Uterus (tissue), 4 donors: ENCODE measurements around the gene GATAD2A. TPM values are rescaled to one million over a fixed set of nuclear protein-coding genes. Genes with fewer than 3 reads are reported as not detected.

Experiments
- DNase-seq, 2 donors: peaks; one replicate each; pipeline ENCODE4 v3.0.0-alpha.2; 2019 to 2020
- H3K27ac ChIP-seq, 2 donors: fragments of 200-600 bp; sonication (generic); 1 replicate in 1 of 2; 2 replicates in 1 of 2; pipeline ENCODE4 v1.5.1; 2016 to 2018
- H3K27me3 ChIP-seq, 2 donors: fragments of 200-600 bp; sonication (generic); one replicate each; pipeline ENCODE4 v1.5.1; 2018 to 2019; ENCODE audit warnings: control low read depth in 1 of 2
- H3K36me3 ChIP-seq, 2 donors: fragments of 200-600 bp; sonication (generic); one replicate each; pipeline ENCODE4 v1.5.1; 2019; ENCODE audit warnings: control low read depth in 1 of 2
- H3K4me1 ChIP-seq, 2 donors: fragments of 200-600 bp; sonication (generic); one replicate each; pipeline ENCODE4 v1.5.1; 2018 to 2019; ENCODE audit warnings: control low read depth in 1 of 2
- H3K4me3 ChIP-seq, 2 donors: fragments of 200-600 bp; sonication (generic); 1 replicate in 1 of 2; 2 replicates in 1 of 2; pipeline ENCODE4 v1.5.1; 2018 to 2019; ENCODE audit warnings: mild to moderate bottlenecking in 1 of 2
- H3K9me3 ChIP-seq, 2 donors: fragments of 200-600 bp; sonication (generic); one replicate each; pipeline ENCODE4 v1.5.1; 2019; ENCODE audit warnings: control low read depth in 1 of 2
- CTCF ChIP-seq, 4 experiments: fragments of 200-600 bp in 2 of 4; fragments of 450-650 bp in 2 of 4; sonication (generic) in 2 of 4; IDR thresholded peaks; one replicate each; pipeline ENCODE4 v1.5.1; 2016 to 2019; ENCODE audit warnings: antibody characterized with exemption in 4 of 4, mild to moderate bottlenecking in 2 of 4, moderate library complexity in 1 of 4
- POLR2A ChIP-seq, 2 donors: fragments of 450-650 bp; IDR thresholded peaks; one replicate each; pipeline ENCODE4 v1.6.1; 2016; ENCODE audit warnings: antibody characterized with exemption in 2 of 2, mild to moderate bottlenecking in 1 of 2, moderate library complexity in 1 of 2
- intact Hi-C: fragments of 100-400 bp; cut with DNase I; formaldehyde crosslinking; loops from one replicate; pipeline ENCODE4 v1.15.1; 2023; ENCODE audit warnings: low total_unique reads
- total RNA-seq, 4 donors: library from RNA; depleted of rRNA in 3 of 4; stranded (reverse); fragments of >200 nt in 3 of 4; gene quantifications; one replicate each; pipeline versions ENCODE4 v1.1.0 to v1.2.4, GENCODE V29; 2014 to 2023
- donor health status: DM: yes; HTN: yes; CAD: no.

GATAD2A gene
- total RNA-seq, 4 donors from 2014 or later: 9.7 to 65.1 (median 22.3) TPM

- no peak overlapping the region for H3K4me3 ChIP-seq
- no peaks in the 10 kb centered on the region for H3K36me3 ChIP-seq
- TF ChIP-seq POLR2A (IDR thresholded peaks at IDR 0.05) (no peak), CTCF (IDR thresholded peaks at IDR 0.05) (no peak)
- no peak for DNase-seq
- no peaks in the 10 kb centered on the region for H3K4me1 ChIP-seq
- intact Hi-C loops: no loop called here
- no peak overlapping the region for H3K27ac ChIP-seq
- no peaks in the 10 kb centered on the region for H3K9me3 ChIP-seq
- H3K27me3 ChIP-seq: no peaks in the 10 kb centered on the region
Measured at GRCh38 chr19:19505669-19506326, 100.3 kb downstream of the GATAD2A start.

- TF ChIP-seq POLR2A (IDR thresholded peaks at IDR 0.05): no peak
- TF ChIP-seq CTCF (IDR thresholded peaks at IDR 0.05): no peak
- no peak overlapping the region for H3K27ac ChIP-seq
- H3K4me3 ChIP-seq: no peak overlapping the region
- H3K4me1 ChIP-seq: no peaks in the 10 kb centered on the region
- no peaks in the 10 kb centered on the region for H3K9me3 ChIP-seq
- DNase-seq: no peak
- no peaks in the 10 kb centered on the region for H3K36me3 ChIP-seq
- no peaks in the 10 kb centered on the region for H3K27me3 ChIP-seq
- intact Hi-C loops: no loop called here
Measured at GRCh38 chr19:19506592-19506991, 101.1 kb downstream of the GATAD2A start.

GRCh38 chr19:19507354-19507753 lies 101.9 kb downstream of the GATAD2A start:
- intact Hi-C loops: no loop called here
- H3K4me3 ChIP-seq: no peak overlapping the region
- TF ChIP-seq CTCF (IDR thresholded peaks at IDR 0.05): no peak
- no peak for TF ChIP-seq POLR2A (IDR thresholded peaks at IDR 0.05)
- no peaks in the 10 kb centered on the region for H3K27me3 ChIP-seq
- no peaks in the 10 kb centered on the region for H3K36me3 ChIP-seq
- H3K4me1 ChIP-seq: no peaks in the 10 kb centered on the region
- H3K27ac ChIP-seq: no peak overlapping the region
- H3K9me3 ChIP-seq: no peaks in the 10 kb centered on the region
- no peak for DNase-seq

- H3K9me3 ChIP-seq: no peaks in the 10 kb centered on the region
- H3K4me3 ChIP-seq: no peak overlapping the region
- no peak for DNase-seq
- no peak overlapping the region for H3K27ac ChIP-seq
- H3K27me3 ChIP-seq: no peaks in the 10 kb centered on the region
- H3K4me1 ChIP-seq: no peaks in the 10 kb centered on the region
- intact Hi-C loops: no loop called here
- TF ChIP-seq POLR2A (IDR thresholded peaks at IDR 0.05): no peak
- no peak for TF ChIP-seq CTCF (IDR thresholded peaks at IDR 0.05)
- no peaks in the 10 kb centered on the region for H3K36me3 ChIP-seq
Measured at GRCh38 chr19:19508217-19508616, 102.7 kb downstream of the GATAD2A start.

- Histone ChIP-seq H3K4me1 (peaks cover 0 to 3% of the 10 kb centered on the region in 2 donors), H3K9me3 (no peaks in the 10 kb centered on the region), H3K27ac (no peak overlapping the region), H3K4me3 (no peak overlapping the region), H3K27me3 (no peaks in the 10 kb centered on the region), H3K36me3 (no peaks in the 10 kb centered on the region)
- no peak for TF ChIP-seq CTCF (IDR thresholded peaks at IDR 0.05)
- no peak for TF ChIP-seq POLR2A (IDR thresholded peaks at IDR 0.05)
- DNase-seq: no peak
- intact Hi-C loops: no loop called here
Measured at GRCh38 chr19:19510432-19510831, 105.0 kb downstream of the GATAD2A start.
